T-helper 9 cell (primary cell): ENCODE results near the gene DCUN1D2.
"Not testable (repeated sequence)": the region's sequence is repeated elsewhere in the genome, so short reads cannot be mapped to it uniquely, and the experiment has no call there.

Experiments
- DNase-seq: peaks from one replicate; pipeline ENCODE4 v3.0.0-alpha.2; 2020

Gene DCUN1D2

GRCh38 chr13:113489549-113490495 lies 689 bp downstream of the DCUN1D2 start:
- DNase-seq: peak; percentile 13

GRCh38 chr13:113489171-113489548 lies 1.4 kb downstream of the DCUN1D2 start:
- no peak for DNase-seq

DNA sequence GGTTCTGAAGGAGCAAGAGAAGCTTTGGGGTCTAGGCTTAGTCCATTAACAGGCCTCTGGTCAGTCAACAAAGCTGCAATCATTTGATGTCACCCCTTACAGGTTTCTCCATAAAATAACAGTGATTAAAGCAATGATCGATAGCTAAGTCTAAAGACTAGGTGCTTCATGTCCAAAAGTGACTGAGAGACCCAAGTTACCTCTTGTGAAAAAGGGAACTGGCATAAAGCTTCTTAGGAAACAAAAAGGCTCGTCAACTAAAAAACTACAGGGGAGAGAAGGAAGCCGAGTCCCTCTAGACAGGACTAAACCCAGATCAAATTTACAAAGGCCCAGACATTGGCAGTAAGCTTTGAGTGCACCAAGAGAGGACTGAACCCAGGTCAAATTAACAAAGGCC lies 2.2 kb downstream of the DCUN1D2 start:
- no peak for DNase-seq

- no peak for DNase-seq
Observed at GRCh38 chr13:113486698-113487097, 3.8 kb downstream of the DCUN1D2 start.

DNA sequence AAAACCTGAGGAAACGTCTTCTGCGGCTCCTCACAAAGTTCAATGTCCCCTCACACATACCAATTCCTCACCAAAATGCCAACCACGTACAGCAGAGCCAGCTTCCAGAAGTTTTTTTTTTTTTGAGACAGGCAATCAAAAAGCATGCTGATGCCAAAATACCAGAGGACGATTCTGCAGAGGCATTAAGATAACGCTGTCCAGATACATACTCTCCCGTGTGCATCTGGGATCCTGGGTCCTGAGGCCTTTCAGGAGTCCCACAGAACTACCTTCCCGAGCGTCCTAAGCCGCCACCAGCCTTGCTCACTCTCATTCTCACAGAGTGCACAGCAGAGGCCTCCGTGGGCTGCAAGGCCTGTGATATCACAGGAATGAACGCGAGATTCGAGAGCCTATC lies 5.0 kb downstream of the DCUN1D2 start:
- no peak for DNase-seq

GRCh38 chr13:113483504-113484293 lies 6.8 kb downstream of the DCUN1D2 start:
- DNase-seq: no peak

DNA sequence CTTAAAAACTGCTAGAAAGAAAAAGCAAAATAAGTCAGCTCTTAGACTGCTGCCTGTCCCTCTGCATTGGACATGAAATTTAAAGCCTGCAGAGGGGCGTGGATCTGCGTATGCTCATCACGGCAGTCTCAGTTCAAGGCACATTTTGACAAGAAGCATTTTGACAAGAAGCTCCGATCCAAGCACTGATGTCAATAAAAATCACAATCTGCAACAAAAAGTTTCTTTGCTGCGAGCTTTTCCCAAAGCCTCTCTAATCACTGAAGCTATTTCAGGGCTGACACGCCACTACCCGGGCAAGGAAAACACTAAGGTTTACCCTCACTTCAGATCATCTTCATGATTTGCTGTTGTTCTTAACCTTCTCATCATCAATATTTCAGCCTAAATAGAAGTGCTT lies 7.4 kb downstream of the DCUN1D2 start:
- DNase-seq: no peak

DNA sequence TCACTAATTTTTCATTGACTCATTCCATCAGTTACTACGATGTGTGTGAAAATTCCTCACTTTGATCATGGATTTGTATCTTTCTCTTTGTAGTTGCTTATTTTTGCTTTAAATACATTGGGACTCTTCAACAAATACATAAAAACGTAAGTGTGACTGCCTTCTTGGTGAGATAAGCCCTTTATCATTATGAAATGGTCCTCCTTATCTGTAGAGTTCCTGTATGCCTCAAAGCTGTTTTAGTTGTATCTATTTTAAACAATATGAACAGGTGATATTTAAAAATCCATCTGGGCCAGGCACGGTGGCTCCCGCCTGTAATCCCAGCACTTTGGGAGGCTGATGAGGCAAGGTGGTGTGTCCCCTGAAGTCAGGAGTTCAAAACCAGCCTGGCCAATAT lies 11.3 kb downstream of the DCUN1D2 start:
- no peak for DNase-seq

GRCh38 chr13:113477724-113478123 lies 12.8 kb downstream of the DCUN1D2 start:
- DNase-seq: no peak

GRCh38 chr13:113476811-113477210 lies 13.7 kb downstream of the DCUN1D2 start:
- no peak for DNase-seq

- DNase-seq: no peak
Observed at GRCh38 chr13:113475911-113476310, 14.6 kb downstream of the DCUN1D2 start.

DNA sequence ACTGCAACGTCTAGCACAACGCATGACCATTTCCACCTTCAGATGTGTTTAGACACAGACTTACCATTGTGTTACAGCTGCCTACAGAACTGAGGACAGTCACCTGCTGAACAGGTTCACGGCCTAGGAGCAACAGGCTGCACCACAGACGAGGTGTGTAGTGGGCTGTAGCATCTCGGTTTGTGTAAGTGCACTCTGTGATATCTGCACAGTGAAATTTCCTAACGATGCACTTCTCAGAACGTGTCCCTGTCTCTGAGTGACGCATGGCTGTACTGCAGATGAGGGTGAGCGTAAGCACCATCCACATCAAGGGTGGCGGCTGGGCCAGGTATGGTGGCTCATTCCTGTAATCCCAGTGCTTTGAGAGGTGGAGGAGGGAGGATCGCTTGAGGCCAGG lies 15.2 kb downstream of the DCUN1D2 start:
- no peak for DNase-seq

DNA sequence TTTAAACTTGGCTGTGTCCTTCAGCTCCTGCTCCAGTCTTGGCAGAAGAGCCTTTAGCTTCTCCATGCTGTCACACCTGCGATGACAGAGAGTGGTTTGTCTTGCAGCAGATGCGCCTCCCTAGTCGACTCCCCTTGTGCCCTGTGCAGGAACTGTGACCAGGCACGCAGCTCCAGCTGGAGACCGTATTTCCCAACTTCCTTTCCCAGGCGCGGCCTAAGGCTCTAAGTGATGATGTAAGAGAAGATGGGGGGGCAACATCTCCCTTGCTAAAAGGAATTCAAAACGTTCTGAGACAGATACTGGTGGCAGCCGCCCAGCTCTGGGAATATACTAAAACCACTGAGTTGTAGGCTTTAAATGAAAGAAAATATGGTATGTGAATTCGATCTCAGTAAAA lies 16.3 kb downstream of the DCUN1D2 start:
- DNase-seq: no peak

DNA sequence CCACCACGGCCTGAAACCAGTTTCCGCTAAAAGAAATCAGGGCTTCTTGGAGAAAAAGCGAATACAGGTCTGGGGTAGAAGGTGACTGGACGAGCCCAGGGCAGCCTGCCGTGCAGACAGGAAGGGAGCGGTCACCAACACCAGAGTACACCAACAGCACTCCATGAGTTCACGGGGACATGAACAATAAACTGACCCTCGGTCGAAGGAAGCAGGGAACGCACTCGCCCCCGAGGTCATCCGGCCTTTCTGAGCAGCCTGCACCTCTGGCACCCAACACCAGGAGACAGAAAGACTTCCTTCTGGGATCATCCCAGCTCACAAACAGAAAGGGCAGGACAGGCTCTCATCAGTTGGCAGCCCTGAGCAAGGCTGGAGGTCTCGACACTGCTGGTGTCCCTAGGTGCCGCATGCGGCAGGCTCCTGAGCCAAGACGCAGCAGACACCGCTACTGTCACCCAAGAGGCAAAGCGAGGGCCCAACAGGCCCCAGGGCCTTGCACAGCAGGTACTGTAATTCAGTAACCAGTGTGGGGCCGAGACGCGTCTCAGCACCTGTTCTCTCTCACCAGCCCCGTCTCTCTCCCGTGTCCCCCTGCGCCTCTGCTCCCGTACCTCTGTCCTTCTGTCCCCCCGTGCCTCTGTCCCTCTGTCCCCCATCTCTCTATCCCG lies 18.0 kb downstream of the DCUN1D2 start:
- DNase-seq: no peak

DNA sequence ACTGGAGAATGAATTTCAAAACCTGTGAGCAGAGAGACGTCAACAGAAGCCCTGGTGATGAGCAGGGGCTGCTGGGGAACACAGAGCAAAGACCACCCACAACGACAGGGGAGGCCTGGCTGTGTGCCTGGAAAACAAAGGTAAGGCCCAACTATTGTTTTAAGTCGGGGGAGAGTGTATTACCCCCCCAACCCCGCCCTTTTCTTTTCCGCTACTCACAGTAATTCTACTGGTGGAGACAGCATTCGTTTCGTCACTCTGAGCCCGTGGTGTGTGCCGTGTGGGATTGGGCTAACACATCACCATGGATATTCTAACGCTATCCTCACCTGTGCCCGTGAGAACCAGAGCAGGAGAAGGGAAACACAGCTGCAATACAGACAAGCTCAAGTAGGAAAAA lies 18.7 kb downstream of the DCUN1D2 start:
- no peak for DNase-seq

DNA sequence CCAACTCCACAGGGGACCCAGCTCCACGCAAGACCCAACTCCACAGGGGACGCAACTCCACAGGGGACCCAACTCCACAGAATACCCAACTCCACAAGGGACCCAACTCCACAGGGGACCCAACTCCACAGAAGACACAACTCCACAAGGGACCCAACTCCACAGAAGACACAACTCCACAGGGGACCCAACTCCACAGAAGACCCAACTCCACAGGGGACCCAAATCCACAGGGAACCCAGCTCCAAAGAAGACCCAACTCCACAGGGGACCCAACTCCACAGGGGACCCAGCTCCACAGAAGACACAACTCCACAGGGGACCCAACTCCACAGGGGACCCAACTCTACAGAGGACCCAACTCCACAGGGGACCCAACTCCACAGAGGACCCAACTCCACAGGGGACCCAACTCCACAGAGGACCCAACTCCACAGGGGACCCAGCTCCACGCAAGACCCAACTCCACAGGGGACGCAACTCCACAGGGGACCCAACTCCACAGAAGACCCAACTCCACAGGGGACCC lies 19.8 kb downstream of the DCUN1D2 start:
- DNase-seq: not testable (repeated sequence)

- no peak for DNase-seq
Observed at GRCh38 chr13:113470073-113470472, 20.4 kb downstream of the DCUN1D2 start.

GRCh38 chr13:113469582-113469981 lies 20.9 kb downstream of the DCUN1D2 start:
- no peak for DNase-seq

DNA sequence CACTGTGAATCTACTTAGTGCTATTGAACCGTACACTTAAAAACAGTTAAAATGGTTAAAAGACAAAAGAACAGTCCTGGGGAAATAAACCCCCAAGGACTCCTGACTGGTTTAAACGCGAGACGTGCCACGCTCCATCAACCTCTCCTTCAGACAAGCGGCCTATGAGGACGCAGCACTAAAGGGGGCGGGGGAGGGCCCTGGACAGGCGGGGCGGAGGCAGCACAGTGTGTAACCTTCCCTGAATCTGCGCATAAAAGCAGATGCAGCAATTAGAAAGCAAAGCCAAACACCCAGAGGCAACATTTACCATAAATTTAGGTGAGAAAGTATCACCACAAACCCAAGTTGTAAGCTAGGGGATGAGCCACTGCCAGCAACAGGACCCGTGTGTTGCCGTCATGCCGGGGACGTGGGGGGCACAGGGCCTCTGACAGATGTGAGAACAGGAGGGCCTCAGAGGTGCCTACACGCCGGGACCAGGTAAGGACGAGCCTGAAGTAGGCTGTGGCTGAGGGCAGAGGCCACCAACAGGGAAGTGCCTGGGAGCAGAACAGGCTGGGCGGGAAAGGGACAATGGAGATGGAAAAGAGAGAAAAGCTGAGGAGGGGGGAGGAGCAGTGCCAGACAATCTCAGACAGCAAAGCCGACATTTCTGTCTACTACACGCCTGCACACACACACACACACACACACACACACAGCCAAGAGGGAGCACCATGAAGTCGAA lies 21.9 kb downstream of the DCUN1D2 start:
- DNase-seq: no peak

DNA sequence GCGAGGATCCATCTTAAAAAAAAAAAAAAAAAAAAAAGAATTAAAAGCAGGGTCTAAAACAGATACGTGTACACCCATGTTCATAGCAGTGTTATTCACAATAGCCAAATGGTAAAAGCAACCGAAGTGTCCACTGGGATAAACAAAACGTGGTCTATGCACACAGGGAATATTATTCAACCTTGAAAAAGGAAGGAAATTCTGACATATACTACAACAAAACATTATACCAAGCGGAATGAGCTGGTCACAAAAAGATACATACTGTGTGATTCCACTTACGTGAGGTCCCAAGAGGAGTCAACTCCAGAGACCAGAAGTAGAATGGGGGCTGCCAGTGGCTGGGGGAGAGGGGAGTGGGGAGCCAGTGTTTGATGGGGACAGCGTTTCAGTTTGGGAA lies 22.5 kb downstream of the DCUN1D2 start:
- no peak for DNase-seq

DNA sequence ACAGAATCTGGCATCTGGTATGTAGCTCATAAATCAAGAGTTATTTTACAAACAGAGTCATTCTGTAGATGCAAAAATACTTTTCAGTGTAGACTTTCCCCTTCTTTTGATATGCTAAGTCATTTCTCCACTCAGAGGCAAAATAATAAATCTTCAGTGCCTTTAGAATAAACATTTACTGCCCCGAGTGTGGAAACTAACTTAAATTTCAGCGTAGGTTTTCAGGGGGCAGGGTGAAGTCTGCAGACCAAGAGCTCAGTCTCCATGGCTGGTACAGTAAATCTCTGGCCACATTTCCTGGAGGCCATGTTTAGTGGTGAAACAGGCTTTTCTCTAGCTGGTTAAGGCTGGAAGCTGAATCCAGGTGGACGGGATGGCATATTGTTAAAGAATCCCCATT lies 24.1 kb downstream of the DCUN1D2 start:
- no peak for DNase-seq

DNA sequence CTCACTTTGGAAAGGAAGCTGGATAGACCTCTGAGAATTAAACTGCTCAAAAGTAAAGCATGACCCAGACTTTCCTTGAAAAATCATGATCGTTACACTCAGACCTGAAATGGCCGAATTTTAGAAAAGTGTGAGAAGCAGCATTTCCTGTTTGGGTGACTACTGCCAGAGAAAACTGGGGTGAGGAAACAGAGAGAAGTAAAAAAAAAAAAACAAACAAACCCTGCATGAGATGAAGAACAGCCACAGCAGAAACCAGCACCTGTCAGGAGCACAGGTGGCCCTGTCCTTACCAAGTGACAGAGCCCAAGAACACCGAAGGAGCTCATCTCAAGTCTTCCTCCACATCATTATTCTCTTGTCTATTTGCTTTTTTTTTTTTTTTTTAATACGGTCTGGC lies 25.2 kb downstream of the DCUN1D2 start:
- DNase-seq: no peak
